GM21529 (cell line): ENCODE data around the gene GYG2.
"Not testable (repeated sequence)": the region's sequence is repeated elsewhere in the genome, so short reads cannot be mapped to it uniquely, and the experiment has no call there.

Source experiments
- ATAC-seq: cut with Tn5 transposase; IDR thresholded peaks from one replicate; pipeline ENCODE4 v1.9.1; 2021; ENCODE audit not compliant: unreplicated experiment

Gene GYG2

DNA sequence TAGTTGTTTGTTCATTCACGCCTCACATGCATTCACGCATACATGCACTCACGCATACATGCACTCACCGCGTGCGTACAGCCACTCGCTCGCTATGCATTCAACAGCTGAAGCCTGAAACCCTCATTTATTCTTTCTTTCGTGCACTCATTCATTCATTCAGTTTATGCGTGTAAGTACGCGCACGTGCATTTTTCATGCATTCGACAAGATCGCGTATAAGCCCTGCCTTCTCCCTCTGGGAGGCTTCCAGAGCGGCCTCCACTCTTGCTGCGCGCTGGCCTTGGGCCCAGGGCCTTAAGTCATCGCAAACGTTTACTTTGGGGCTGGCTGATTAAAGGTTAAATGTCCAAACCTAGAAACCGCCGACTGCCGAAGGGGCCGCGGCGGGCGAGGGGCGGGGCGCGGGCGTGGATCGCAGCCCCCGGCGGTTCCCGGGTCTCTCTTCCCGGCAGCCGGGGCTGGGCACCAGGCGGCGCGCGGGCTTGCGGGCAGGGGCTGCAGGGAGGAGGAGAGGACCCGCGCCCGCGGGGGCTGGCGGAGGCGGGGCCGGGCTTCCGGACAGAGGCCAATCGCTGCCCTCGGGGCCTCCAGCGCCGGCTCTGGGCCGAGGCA lies at the start of gene GYG2:
Gene GYG2 (plus strand): TSS at position 587 of the 615 bp plus-strand sequence. CDS start 1,259 bp downstream, outside the sequence.
- ATAC-seq, result no peak

DNA sequence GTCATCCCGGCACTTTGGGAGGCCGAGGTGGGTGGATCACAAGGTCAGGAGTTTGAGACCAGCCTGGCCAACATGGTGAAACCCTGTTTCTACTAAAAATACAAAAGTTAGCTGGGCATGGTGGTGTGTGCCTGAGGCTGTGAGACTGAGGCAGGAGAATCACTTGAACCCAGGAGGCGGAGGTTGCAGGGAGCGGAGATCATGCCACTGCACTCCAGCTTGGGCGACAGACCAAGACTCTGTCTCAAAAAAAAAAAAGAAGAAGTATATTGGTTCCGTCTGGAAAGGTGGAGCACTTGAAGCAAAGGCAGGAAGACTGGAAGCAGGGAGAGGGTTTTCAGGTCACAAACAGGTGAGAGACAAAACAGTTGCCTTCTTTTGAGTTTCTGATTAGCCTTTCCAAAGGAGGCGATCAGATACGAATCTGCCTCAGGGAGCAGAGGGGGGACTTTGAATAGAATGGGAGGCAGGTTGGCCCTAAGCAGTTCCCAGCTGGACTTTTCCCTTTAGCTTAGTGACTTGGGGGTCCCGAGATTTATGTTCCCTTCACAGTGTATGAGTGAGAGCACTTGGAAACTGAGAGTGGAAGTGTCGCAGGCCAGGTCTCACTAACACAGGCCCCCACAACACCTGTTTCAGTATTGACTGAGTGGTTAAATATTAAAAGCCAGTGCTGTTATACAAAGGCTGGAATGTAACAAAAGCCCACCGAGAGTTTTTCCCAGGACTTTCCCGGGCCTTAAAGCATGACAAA lies 48.1 kb upstream of the GYG2 start:
- not testable (repeated sequence) for ATAC-seq

DNA sequence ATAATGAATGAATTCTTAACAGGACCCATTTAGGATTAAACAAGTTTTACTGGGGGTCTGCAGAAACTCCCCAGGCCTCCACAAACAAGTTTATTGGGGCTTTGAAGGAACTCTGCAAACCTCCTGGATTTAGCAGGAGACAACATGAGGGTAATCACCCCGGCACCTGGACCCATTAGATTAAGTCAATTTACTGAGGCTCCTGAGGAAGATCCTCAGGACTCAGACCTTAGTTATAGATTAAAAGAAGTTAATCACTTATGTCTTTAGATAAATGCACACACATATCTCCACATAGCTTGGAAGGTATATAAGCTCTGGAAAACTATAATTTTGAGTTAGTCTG lies 47.5 kb upstream of the GYG2 start:
- no peak for ATAC-seq

DNA sequence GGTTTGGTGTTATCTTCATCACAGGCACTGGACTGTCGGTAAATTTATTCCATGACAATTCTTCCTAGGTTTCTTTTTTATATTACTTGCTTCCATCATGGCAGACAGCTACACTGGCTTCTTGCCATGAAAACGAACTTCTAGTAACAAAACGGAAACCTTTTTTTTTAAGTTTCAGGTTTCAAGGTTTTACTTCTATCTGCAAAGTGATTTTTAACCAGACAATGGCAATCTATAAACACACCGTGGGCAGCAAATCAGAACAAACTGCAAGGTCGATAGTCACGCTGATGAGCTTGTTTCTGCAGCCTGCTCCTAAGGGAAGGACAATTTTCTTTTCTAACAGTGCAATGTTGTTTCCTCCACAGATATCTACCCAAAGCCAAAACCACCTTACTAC lies 47.0 kb upstream of the GYG2 start:
- no peak for ATAC-seq

DNA sequence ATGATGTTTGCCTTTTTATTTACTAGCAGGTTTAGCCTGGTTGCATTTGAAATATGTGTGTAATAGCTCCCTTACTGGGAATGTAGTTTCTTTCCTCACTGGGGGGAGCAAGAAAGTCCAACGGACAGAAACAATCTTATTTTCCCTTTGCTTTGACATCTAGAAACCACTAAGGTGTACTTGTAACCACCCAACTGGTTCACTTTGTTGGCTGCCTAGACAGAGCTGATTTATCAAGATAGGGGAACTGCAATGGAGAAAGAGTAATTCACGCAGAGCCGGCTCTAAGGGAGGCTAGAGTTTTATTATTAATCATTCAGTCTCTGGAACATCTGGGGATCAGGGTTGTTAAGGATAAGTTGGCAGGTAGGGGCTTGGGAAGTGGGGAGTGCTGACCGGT lies 46.6 kb upstream of the GYG2 start:
- ATAC-seq, result no peak

DNA sequence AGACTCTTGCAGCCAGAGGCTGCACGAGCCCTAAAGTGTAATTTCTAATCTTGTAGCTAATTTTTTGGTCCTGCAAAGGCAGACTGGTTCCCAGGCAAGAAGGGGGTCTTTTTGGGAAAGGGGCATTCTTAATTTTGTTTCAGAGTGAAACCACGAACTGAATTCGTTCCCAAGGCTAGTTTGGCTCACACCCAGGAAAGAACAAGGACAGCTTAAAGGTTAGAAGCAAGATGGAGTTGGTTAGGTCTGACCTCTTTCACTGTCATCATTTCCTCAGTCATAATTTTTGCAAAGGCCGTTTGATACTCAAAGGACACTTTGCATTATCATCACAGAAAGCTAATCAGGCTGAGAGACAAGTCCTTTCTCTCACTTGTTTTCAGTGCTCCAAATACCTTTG lies 46.0 kb upstream of the GYG2 start:
- ATAC-seq, result no peak

DNA sequence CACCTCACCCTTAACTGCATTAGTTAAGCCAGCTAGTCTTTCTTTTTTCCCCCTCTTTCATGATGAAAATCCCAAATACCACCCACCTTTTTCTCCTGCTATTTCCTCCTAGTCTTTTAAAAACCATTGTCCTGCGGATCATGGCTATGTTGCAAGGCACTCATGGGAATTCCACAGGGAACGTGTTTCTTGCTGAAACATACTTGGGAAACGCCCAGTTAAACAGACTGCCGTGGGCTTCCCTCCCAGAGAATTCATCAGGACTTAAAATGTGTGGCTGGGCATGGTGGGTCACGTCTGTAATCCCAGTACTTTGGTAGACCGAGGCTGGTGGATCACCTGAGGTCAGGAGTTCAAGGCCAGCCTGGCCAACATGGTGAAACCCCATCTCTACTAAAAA lies 44.7 kb upstream of the GYG2 start:
- no peak for ATAC-seq

DNA sequence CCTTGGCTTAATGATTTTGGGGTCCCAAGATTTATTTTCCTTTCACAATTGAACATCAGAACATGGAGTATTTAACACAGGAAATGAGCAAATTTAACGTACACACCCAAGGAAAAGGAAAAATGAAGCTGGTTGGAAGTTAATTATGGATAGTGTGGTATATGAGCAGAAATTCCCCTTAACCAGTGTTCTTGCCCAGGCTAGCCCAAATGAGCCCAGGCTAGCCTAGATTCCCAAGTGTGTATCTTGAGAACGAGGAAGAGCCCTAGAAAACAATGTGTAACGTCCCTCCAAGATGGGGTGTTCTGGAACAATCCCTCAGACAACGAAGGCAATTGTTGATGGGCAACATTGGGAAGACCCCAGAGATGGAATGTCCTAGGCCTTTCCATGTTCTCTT lies 43.2 kb upstream of the GYG2 start:
- no peak for ATAC-seq

DNA sequence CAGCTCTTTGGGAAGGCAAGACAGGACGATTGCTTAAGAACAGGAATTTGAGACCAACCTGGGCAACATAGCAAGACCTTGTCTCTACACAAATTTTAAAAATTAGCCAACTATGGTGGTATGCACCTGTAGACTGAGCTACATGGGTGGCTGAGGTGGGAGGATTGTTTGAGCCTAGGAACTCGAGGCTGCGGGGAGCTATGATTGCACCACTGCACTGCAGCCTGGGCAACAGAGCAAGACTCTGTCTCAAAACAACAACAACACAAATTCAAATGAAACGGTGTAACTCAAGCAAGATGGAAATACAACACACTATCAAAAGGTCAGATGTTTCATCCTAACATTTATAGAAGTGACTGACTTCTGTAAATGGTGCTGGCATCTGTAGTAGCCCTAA lies 39.8 kb upstream of the GYG2 start:
- no peak for ATAC-seq

DNA sequence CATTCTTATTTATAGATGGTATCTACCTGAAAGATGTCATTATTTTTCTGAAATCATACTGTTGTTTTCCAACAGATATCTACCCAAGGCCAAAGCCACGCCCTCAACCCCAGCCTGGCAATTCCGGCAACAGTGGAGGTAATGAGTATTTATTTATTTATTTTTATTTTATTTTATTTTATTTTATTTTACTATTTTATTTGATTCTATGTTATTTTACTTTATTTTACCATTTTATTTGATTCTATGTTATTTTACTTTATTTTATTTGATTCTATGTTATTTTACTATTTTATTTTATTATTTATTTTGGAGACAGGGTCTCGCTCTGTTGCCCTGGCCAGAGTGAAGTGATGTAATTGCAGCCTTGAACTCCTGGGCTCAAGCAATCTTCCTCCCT lies 39.2 kb upstream of the GYG2 start:
- no peak for ATAC-seq

DNA sequence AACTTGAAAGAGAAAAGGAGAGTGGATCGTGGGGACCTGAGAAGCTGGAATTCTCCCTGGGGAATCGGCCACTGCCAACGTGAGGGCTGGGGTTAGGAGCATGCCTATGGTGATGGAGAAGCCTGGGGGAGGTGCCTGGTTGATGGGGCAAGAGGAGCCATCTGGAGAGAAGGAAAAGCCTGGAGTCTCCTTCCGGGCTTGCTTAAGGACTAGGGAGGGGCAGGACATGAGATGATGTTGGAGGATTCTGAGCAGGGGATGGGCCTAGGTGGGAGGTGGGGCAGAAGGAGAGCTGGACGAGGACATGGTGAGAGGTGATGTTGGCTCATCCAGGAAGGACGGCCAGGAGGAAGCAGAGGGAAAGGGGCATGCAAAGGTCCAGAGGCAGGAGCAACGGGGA lies 35.0 kb upstream of the GYG2 start:
- no peak for ATAC-seq

DNA sequence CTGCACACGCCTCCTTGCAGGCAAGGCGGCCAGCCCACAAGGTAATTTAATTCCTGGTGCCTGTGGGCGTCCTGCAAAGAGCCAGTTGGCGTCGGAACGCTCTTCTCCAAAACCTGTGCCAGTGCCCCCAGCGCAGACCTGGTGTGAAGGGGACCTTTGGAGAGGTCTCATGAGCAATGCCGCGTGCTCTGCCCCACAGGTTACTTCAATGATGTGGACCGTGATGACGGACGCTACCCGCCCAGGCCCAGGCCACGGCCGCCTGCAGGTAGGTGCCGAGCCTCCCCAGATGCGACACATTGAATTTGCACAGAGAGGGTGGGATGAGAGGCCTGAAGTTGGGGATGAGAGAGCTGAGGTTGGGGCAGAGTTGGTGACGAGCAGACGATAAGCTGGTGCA lies 34.4 kb upstream of the GYG2 start:
- no peak for ATAC-seq

DNA sequence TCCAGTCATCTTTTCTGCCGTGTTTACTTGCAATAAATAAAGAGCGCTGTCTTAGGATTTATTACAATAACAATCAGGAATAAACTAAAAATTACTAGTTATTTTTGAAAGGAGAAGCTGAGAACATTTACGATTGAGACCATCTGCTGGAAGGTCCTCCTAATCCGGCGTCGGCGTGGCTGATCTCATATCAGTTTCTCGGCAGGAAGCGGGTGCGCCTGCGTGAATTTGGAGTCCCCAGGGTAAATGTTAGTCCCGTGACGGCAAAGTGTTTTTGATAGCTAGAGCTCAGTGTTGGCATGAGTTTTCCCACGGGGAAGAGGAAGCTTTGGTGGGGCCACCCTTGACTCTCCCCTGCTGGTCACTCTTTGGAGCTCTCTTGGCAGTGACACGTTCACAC lies 31.9 kb upstream of the GYG2 start:
- ATAC-seq, result not testable (repeated sequence)

DNA sequence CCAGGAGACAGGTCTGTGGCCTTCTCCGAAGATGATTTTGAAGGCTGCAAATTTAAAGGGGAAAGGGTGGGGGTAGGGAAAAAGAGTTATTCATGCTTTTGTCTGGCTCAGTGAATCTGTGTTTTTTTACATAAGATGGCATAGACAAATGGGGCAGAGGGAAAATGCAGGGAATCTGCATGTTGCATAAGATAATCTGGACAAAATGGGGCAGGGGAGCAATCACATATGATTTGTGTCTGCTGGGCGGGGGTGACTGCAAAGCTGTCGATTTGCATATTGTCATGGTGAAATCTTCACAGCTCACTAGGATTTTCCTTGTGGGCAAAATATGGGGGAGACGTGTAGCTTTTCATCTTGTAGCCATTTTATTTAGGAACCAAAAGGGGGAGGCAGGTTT lies 29.4 kb upstream of the GYG2 start:
- ATAC-seq, result no peak

DNA sequence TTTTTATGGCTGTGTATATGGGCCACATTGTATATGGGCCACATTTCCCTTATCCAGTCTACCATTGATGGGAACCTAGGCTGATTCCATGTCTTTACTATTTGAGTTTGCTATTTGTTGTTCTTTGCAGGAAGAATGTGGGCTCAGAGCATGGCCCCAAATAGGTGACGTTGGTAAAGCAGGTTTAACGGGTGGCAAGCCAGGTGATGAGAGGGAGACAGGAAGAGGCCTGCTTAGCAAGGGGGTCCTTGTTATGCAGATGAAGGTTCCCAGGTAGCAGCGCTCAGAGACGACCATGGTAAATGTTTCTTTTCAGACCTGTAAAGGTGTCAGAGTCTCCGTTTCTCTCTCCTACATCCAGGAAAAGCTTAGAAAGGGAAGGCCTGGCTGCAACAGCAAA lies 28.8 kb upstream of the GYG2 start:
- not testable (repeated sequence) for ATAC-seq

DNA sequence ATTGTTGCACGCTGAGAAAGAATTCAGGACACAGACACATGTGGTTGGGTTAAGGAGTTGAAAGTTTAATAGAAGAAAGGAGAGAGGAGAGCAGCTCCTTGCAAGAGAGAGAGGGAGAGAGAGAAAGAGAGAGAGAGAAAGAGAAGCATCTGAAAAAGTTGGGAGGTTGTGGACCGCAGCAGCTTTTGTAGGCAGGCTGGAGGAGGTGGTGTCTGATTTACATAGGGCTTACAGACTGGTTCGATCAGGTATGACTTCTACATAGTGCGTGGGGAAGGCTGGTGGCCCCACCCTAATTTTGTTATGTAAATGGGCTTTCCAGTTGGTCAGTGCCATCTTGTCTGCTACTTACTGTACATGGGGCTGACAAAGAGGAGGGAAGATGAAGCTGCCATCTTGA lies 27.5 kb upstream of the GYG2 start:
- ATAC-seq, result no peak

DNA sequence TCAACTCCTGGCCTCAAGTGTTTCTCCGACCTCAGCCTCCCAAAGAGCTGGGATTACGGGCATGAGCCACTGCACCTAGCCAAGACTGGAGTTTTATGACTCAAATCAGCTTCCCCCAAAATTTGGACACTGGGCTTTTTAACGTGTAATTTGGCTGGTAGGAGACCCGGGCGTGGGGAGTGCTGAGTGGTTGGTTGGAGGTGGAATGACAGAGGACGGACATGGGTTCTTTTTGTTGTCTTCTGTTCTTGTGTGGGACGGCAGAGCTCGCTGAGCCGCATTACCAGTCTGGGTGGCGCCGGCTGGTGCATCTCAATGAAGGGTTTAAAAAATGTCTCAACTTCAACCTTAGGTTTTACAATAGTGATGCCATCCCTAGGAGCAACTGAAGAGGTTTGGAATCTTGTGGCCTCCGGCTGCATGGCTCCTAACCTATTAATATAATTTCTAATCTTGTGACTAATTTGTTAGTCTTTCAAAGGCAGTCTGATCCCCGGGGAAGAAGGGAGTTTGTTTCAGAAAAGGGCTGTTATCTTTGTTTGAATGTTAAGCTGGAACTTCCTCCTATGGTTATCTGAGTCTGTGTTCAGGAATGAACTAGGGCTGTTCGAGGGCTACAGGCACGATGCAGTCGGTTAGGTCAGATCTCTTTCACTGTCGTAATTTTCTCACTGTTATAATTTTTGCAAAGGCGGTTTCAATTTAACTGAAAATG lies 26.2 kb upstream of the GYG2 start:
- not testable (repeated sequence) for ATAC-seq

DNA sequence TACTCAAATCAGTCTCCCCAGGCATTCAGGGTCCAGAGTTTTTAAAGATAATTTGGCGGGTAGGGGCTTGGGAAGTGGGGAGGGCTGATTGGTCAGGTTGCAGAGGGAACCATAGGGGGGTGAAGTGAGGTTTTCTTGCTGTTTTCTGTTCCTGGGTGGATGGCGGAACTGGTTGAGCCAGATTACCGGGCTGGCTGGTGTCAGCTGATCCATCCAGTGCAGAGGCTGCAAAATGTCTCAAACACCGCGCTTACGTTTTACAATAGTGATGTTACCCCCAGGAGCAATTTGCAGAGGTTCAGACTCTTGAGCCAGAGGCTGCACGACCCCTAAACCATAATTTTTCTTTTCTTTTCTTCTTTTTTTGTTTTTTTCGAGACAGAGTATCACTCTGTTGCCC lies 25.2 kb upstream of the GYG2 start:
- not testable (repeated sequence) for ATAC-seq

DNA sequence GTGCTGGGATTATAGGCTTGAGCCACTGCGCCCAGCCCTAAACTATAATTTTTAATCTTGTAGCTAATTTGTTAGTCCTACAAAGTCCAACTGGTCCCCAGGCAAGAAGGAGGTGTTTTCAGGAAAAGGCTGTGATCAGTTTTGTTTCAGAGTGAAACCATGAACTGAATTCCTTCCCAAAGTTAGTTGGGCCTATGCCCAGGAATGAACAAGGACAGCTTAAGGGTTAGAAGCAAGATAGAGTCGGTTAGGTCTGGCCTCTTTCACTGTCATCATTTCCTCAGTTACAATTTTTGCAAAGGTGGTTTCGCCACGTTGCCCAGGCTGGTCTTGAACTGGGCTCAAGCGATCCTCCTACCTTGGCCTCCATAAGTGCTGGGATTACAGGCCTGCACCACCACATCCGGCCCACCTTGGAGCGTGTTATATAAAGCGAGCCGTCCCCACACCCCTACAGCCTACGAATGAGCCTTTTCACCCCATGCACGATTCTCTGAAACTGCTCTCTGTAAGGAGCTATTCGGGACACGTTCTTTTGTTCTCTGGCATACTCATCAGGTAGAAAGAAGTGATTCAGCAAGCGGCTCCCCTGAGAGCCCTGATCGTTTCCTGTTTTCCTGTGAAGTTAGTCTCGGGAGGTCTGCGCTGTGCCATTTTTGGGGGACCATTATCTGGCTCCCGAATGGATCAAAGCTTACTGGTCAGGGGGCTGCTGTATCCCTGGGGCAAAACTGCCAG lies 24.5 kb upstream of the GYG2 start:
- not testable (repeated sequence) for ATAC-seq

DNA sequence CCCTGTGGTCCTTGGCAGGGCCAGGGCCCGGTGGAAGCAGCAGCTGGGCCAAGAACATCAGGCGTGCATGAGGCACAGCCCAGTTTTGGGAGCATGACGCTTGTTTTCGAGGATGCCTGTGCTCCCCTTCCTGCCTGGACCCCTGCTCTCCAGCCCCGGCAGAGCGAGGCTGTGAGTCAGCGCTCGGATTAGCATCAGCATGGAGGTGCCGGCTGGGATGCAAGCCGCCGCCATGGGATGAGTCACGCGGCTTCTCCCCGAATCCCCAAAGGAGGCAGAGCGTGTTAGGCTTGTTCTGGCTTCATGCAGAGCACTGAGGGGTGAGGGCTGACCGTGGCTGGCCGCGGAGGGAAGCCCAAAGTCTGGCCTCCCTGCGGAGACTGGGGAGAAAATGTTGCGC lies 23.9 kb upstream of the GYG2 start:
- not testable (repeated sequence) for ATAC-seq

DNA sequence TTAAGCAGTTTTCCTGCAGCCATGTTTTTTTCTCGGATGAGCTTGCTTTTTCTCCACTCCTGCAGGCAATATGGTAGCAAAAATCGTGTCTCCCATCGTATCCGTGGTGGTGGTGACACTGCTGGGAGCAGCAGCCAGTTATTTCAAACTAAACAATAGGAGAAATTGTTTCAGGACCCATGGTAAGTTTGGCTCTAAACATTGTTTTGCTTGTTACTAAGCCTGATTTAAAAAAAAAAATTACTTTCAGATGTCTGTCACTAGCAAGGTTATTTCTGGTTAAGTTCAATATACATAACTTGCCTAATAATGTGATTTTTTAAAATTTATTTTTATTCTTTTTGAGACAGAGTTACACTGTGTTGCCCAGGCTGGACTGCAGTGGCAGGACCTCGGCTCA lies 17.5 kb upstream of the GYG2 start:
- ATAC-seq, result no peak
